ENCODE data around the gene ZNF653.
"Not testable (repeated sequence)": the region's sequence is repeated elsewhere in the genome, so short reads cannot be mapped to it uniquely, and the experiment has no call there.

Gene ZNF653

GRCh38 chr19:11481534-11482383, 23.9 kb downstream of the ZNF653 start:
- DNase-seq (ENCODE audit: low read depth in 2 of 2) = peak; percentile 83 to 89

GRCh38 chr19:11480715-11481533, 24.7 kb downstream of the ZNF653 start, which contains the start of gene ELAVL3:
TSS of gene ELAVL3 (minus strand) at chr19:11481046. CDS start at chr19:11480608, 438 bp downstream.
- DNase-seq (ENCODE audit: low read depth in 2 of 2) = no peak

GRCh38 chr19:11479898-11480714, 25.5 kb downstream of the ZNF653 start:
- DNase-seq (ENCODE audit: low read depth in 2 of 2) = no peak

- peak; percentile 21 to 27 for DNase-seq (ENCODE audit: low read depth in 2 of 2)
Observed at GRCh38 chr19:11479090-11479897, 26.3 kb downstream of the ZNF653 start.

- DNase-seq (ENCODE audit: low read depth in 2 of 2) = no peak
Observed at GRCh38 chr19:11478167-11479089, 27.2 kb downstream of the ZNF653 start.

GRCh38 chr19:11475861-11476260, 29.8 kb downstream of the ZNF653 start:
- DNase-seq (ENCODE audit: low read depth in 2 of 2) = no peak

GRCh38 chr19:11475343-11475742, 30.3 kb downstream of the ZNF653 start:
- DNase-seq (ENCODE audit: low read depth in 2 of 2) = not testable (repeated sequence)

- no peak for DNase-seq (ENCODE audit: low read depth in 2 of 2)
Observed at GRCh38 chr19:11473725-11474124, 31.9 kb downstream of the ZNF653 start.

- not testable (repeated sequence) for DNase-seq (ENCODE audit: low read depth in 2 of 2)
Observed at GRCh38 chr19:11468266-11468845, 37.3 kb downstream of the ZNF653 start.

GRCh38 chr19:11465600-11465999, 40.0 kb downstream of the ZNF653 start:
- no peak for DNase-seq (ENCODE audit: low read depth in 2 of 2)

- no peak for DNase-seq (ENCODE audit: low read depth in 2 of 2)
Observed at GRCh38 chr19:11464333-11465265, 41.0 kb downstream of the ZNF653 start.

GRCh38 chr19:11463391-11463790, 42.2 kb downstream of the ZNF653 start:
- DNase-seq (ENCODE audit: low read depth in 2 of 2) = no peak

- DNase-seq (ENCODE audit: low read depth in 2 of 2) = no peak
Observed at GRCh38 chr19:11461453-11461852, 44.2 kb downstream of the ZNF653 start.

- DNase-seq (ENCODE audit: low read depth in 2 of 2) = no peak
Observed at GRCh38 chr19:11460207-11460606, 45.4 kb downstream of the ZNF653 start.

GRCh38 chr19:11458912-11459311, 46.7 kb downstream of the ZNF653 start:
- DNase-seq (ENCODE audit: low read depth in 2 of 2) = not testable (repeated sequence)

GRCh38 chr19:11458236-11458900, 47.3 kb downstream of the ZNF653 start:
- no peak for DNase-seq (ENCODE audit: low read depth in 2 of 2)

GRCh38 chr19:11457831-11458230, 47.8 kb downstream of the ZNF653 start:
- no peak for DNase-seq (ENCODE audit: low read depth in 2 of 2)

- no peak for DNase-seq (ENCODE audit: low read depth in 2 of 2)
Observed at GRCh38 chr19:11457115-11457514, 48.5 kb downstream of the ZNF653 start.

Data from stimulated activated CD8-positive, alpha-beta memory T cell treated with anti-CD3 and anti-CD28 coated beads, Interleukin-15, amount 100 ng/mL, for 48 hours (primary cell).